CD14-positive monocyte (primary cell): ENCODE results near the gene CYP2A6. TPM values are rescaled to one million over a fixed set of nuclear protein-coding genes. Genes with fewer than 3 reads are reported as not detected.
A peak's percentile ranks its signal among the peaks of the same experiment; 100 is the strongest.
"Not testable (repeated sequence)": the region's sequence is repeated elsewhere in the genome, so short reads cannot be mapped to it uniquely, and the experiment has no call there.

Source experiments
- DNase-seq, 3 donors: peaks; one replicate each; pipeline ENCODE4 v3.0.0-alpha.2; 2011 to 2022
- H2AFZ ChIP-seq: 2 replicates; pipeline ENCODE4 v1.6.0; 2012; ENCODE audit warnings: mild to moderate bottlenecking, low read depth, low read length, inconsistent platforms; ENCODE audit not compliant: insufficient read depth, poor library complexity, severe bottlenecking
- H3K27ac ChIP-seq, 2 donors: 1 replicate in 1 of 2; 2 replicates in 1 of 2; pipeline ENCODE4 v1.5.1; 2012 to 2013; ENCODE audit warnings: low read length in 2 of 2, control low read depth in 1 of 2, inconsistent platforms in 1 of 2, low read depth in 1 of 2, mild to moderate bottlenecking in 1 of 2
- H3K27me3 ChIP-seq, 2 donors: one replicate each; pipeline versions ENCODE4 v1.6.0 to v1.6.1; 2011 to 2013; ENCODE audit warnings: low read length in 2 of 2; ENCODE audit not compliant: control insufficient read depth in 2 of 2, insufficient read depth in 2 of 2
- H3K36me3 ChIP-seq, 2 donors: replicated peaks in 1 of 2; 1 replicate in 1 of 2; 2 replicates in 1 of 2; pipeline versions ENCODE4 v1.5.1 to v1.6.1; 2012 to 2013; ENCODE audit warnings: low read length in 2 of 2, control low read depth in 1 of 2, inconsistent platforms in 1 of 2, mild to moderate bottlenecking in 1 of 2; ENCODE audit not compliant: insufficient read depth in 2 of 2, control insufficient read depth in 1 of 2
- H3K4me1 ChIP-seq, 2 donors: 1 replicate in 1 of 2; 2 replicates in 1 of 2; pipeline versions ENCODE4 v1.5.1 to v1.6.1; 2012 to 2013; ENCODE audit warnings: low read length in 2 of 2, control low read depth in 1 of 2, inconsistent platforms in 1 of 2, mild to moderate bottlenecking in 1 of 2, moderate library complexity in 1 of 2; ENCODE audit not compliant: insufficient read depth in 2 of 2, control insufficient read depth in 1 of 2
- H3K4me2 ChIP-seq: replicated peaks from 2 replicates; pipeline ENCODE3; 2012; ENCODE audit warnings: low read length, moderate library complexity, mild to moderate bottlenecking; ENCODE audit not compliant: poor library complexity, severe bottlenecking; ENCODE audit errors: extremely low read depth
- H3K4me3 ChIP-seq, 3 experiments: fragments of 200-600 bp in 1 of 3; sonication (generic) in 1 of 3; replicated peaks in 1 of 3; 1 replicate in 2 of 3; 2 replicates in 1 of 3; pipeline ENCODE4 v1.5.1; 2011 to 2013; ENCODE audit warnings: low read length in 3 of 3, mild to moderate bottlenecking in 3 of 3, control low read depth in 2 of 3, low read depth in 2 of 3, inconsistent platforms in 1 of 3, moderate library complexity in 1 of 3
- H3K79me2 ChIP-seq: 2 replicates; pipeline ENCODE4 v1.6.0; 2012; ENCODE audit warnings: mild to moderate bottlenecking, control low read depth, inconsistent platforms, low read length, moderate library complexity; ENCODE audit not compliant: insufficient read depth
- H3K9ac ChIP-seq: 2 replicates; pipeline ENCODE4 v1.6.0; 2017; ENCODE audit warnings: low read length, mild to moderate bottlenecking; ENCODE audit not compliant: insufficient read depth, poor library complexity, severe bottlenecking
- H3K9me3 ChIP-seq, 2 donors: replicated peaks in 1 of 2; 1 replicate in 1 of 2; 2 replicates in 1 of 2; pipeline versions ENCODE4 v1.5.1 to v1.6.1; 2012 to 2013; ENCODE audit warnings: low read length in 2 of 2, control low read depth in 1 of 2; ENCODE audit not compliant: control insufficient read depth in 1 of 2, insufficient read depth in 1 of 2
- H4K20me1 ChIP-seq: 2 replicates; pipeline ENCODE4 v1.6.0; 2012; ENCODE audit warnings: mild to moderate bottlenecking, low read length, control low read depth, moderate library complexity; ENCODE audit not compliant: insufficient read depth
- H3K27ac Mint-ChIP-seq, 7 donors: one replicate each; pipeline ENCODE4 v1.8.0; 2020; ENCODE audit warnings: mild to moderate bottlenecking in 7 of 7, mixed read lengths in 7 of 7, moderate library complexity in 6 of 7, inconsistent platforms in 2 of 7
- H3K27me3 Mint-ChIP-seq, 3 donors: one replicate each; pipeline ENCODE4 v1.8.0; 2021 to 2022; ENCODE audit warnings: low read depth in 3 of 3, mild to moderate bottlenecking in 3 of 3, mixed read lengths in 3 of 3, moderate library complexity in 3 of 3, inconsistent platforms in 1 of 3
- H3K36me3 Mint-ChIP-seq, 2 donors: one replicate each; pipeline ENCODE4 v1.8.0; 2020; ENCODE audit warnings: mixed read lengths in 2 of 2, inconsistent platforms in 1 of 2, mild to moderate bottlenecking in 1 of 2
- H3K4me1 Mint-ChIP-seq: one replicate; pipeline ENCODE4 v1.8.0; 2020; ENCODE audit warnings: mild to moderate bottlenecking, mixed read lengths
- H3K4me3 Mint-ChIP-seq, 2 donors: one replicate each; pipeline ENCODE4 v1.8.0; 2020; ENCODE audit warnings: mild to moderate bottlenecking in 2 of 2, mixed read lengths in 2 of 2, moderate library complexity in 1 of 2
- H3K9me3 Mint-ChIP-seq, 7 donors: one replicate each; pipeline ENCODE4 v1.8.0; 2020 to 2022; ENCODE audit warnings: mixed read lengths in 7 of 7, mild to moderate bottlenecking in 6 of 7, moderate library complexity in 6 of 7, inconsistent platforms in 2 of 7
- WGBS: methylation state at CpG from one replicate; pipeline ENCODE4 v1.1.5; 2013; ENCODE audit warnings: missing lambda C conversion rate; ENCODE audit not compliant: insufficient coverage; 5-methylcytosine and 5-hydroxymethylcytosine counted together
- intact Hi-C, 2 donors: fragments of 100-400 bp; cut with micrococcal nuclease; formaldehyde crosslinking; loops; one replicate each; pipeline versions ENCODE4 v1.15.0 to v1.15.1; 2023
- polyA plus RNA-seq, 3 donors: library from polyadenylated mRNA; depleted of rRNA in 1 of 3; unstranded in 2 of 3; stranded (reverse) in 1 of 3; fragments of 300-500 nt in 2 of 3; fragments of >200 nt in 1 of 3; fragmentation: Illumina TruSeq in 2 of 3; gene quantifications; 1 replicate in 2 of 3; 2 replicates in 1 of 3; pipeline ENCODE4 v1.2.3, GENCODE V29; 2012 to 2021

The CYP2A6 gene
- polyA plus RNA-seq, 3 donors: not detected

- intact Hi-C loops, H3K36me3 ChIP-seq, H3K27me3 ChIP-seq, H3K9ac ChIP-seq, H3K4me3 ChIP-seq, H2AFZ ChIP-seq, DNase-seq, H3K4me2 ChIP-seq, H3K36me3 Mint-ChIP-seq, H3K9me3 Mint-ChIP-seq, H3K4me1 Mint-ChIP-seq, H3K9me3 ChIP-seq, H3K79me2 ChIP-seq, H4K20me1 ChIP-seq, H3K4me1 ChIP-seq, H3K27ac ChIP-seq, H3K27ac Mint-ChIP-seq: not testable (repeated sequence)
- H3K4me3 Mint-ChIP-seq: peak within 1 kb of the TSS in 1 of 2 donors; percentile 58
- peaks cover 36 to 49% (median 41%) of the 10 kb centered on the region in 3 donors for H3K27me3 Mint-ChIP-seq
- 100% methylated on average over 1 of the region's 3 CpGs for WGBS
Observed at GRCh38 chr19:40882062-40882461, 31.8 kb upstream of the CYP2A6 start, which contains the start of gene CYP2A7. Gene CYP2A7 (minus strand): TSS chr19:40882231. CDS start chr19:40882210, 21 bp downstream.

- H3K9me3 ChIP-seq, H3K27ac ChIP-seq, H2AFZ ChIP-seq, H4K20me1 ChIP-seq, H3K4me3 ChIP-seq, H3K27me3 ChIP-seq, H3K4me2 ChIP-seq, H3K27ac Mint-ChIP-seq, H3K36me3 ChIP-seq, H3K79me2 ChIP-seq, intact Hi-C loops, H3K36me3 Mint-ChIP-seq, H3K9me3 Mint-ChIP-seq, H3K9ac ChIP-seq, DNase-seq: not testable (repeated sequence)
- H3K4me1 Mint-ChIP-seq: peaks cover 25% of the 10 kb centered on the region
- peaks cover 37 to 49% (median 42%) of the 10 kb centered on the region in 3 donors for H3K27me3 Mint-ChIP-seq
- peak overlapping the region in 1 of 2 donors; percentile 70 for H3K4me3 Mint-ChIP-seq
- WGBS: 100% methylated on average over 1 of the region's 4 CpGs
- H3K4me1 ChIP-seq: peaks cover 11 to 13% of the 10 kb centered on the region in 2 donors
Observed at GRCh38 chr19:40879349-40879748, 29.1 kb upstream of the CYP2A6 start.

DNA sequence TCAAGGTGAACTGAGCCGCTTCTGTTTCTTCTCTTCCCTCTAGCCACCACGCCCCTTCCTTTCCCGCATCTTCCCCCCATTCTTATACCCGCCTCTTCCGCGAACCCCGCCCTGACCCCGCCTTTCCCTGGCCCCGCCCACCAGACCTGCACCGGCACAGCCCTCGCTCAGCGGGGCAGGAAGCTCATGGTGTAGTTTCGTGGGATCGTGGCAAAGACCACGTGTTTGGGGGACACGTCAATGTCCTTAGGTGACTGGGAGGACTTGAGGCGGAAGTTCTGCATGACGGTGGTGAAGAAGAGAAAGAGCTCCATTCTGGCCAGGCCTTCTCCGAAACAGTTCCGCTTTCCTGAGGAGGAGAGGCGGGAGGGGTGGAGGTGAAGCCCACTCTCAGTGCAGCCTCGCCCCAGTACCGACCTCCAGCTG, 25.3 kb upstream of the CYP2A6 start:
- Histone ChIP-seq H3K4me1 (peaks cover 11 to 13% of the 10 kb centered on the region in 2 donors), H3K27ac (peak overlapping the region in 1 of 2 donors; percentile 36), H3K4me2 (peak overlapping the region; percentile 45), H3K4me3 (peak overlapping the region in 2 of 3 experiments; percentile 3 to 63)
- H3K9me3 Mint-ChIP-seq, H3K9ac ChIP-seq, H3K27me3 ChIP-seq, H3K36me3 Mint-ChIP-seq, H3K79me2 ChIP-seq, intact Hi-C loops, H3K36me3 ChIP-seq, H3K9me3 ChIP-seq, H2AFZ ChIP-seq, H4K20me1 ChIP-seq: not testable (repeated sequence)
- H3K27ac Mint-ChIP-seq: peak overlapping the region in 6 of 7 donors; percentile 60 to 79 (median 68)
- H3K27me3 Mint-ChIP-seq: peaks cover 22 to 28% (median 25%) of the 10 kb centered on the region in 3 donors
- H3K4me3 Mint-ChIP-seq: peak overlapping the region; percentile 72 to 89
- 0% methylated on average over 2 of the region's 23 CpGs for WGBS
- peaks cover 20% of the 10 kb centered on the region for H3K4me1 Mint-ChIP-seq
- peak; percentile 43 to 83 (median 68) for DNase-seq

DNA sequence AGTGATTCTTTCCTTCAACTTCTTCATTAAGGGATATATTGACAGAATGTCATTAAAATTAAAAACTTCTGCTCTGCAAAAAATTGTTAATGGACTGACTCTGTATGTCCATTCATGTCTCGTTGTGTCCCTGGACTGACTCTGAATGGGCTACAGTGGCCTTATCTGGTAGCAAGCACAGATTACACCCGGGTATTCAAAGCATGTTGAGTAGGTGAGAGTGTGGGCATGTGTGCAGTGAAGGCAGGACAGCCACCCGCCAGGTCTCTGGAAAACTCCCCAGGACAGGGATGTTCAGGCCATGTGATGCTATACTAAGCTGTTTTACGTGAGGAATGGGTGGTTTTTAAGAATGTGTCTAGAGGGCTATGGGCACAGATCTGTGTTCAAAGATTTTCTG, 24.6 kb upstream of the CYP2A6 start:
- H3K9ac ChIP-seq, H3K9me3 Mint-ChIP-seq, H3K79me2 ChIP-seq, H3K9me3 ChIP-seq, DNase-seq, H3K27ac ChIP-seq, H4K20me1 ChIP-seq, H3K36me3 Mint-ChIP-seq, intact Hi-C loops, H3K27me3 ChIP-seq, H3K36me3 ChIP-seq, H2AFZ ChIP-seq: not testable (repeated sequence)
- H3K4me1 ChIP-seq: peaks cover 11 to 13% of the 10 kb centered on the region in 2 donors
- peak overlapping the region in 5 of 7 donors; percentile 43 to 78 (median 54) for H3K27ac Mint-ChIP-seq
- no CpG with 5 or more reads among the region's 4 CpGs for WGBS
- H3K4me3 Mint-ChIP-seq: peak overlapping the region; percentile 72 to 89
- peak overlapping the region in 1 of 3 experiments; percentile 63 for H3K4me3 ChIP-seq
- H3K27me3 Mint-ChIP-seq: peaks cover 17 to 24% (median 20%) of the 10 kb centered on the region in 3 donors
- peak overlapping the region; percentile 45 for H3K4me2 ChIP-seq
- peaks cover 19% of the 10 kb centered on the region for H3K4me1 Mint-ChIP-seq
